ENCODE data around the gene SPG7.

Gene SPG7

GRCh38 chr16:89485701-89486246 lies 22.4 kb upstream of the SPG7 start:
- no peak for DNase-seq

GRCh38 chr16:89489040-89489897 lies 18.9 kb upstream of the SPG7 start:
- DNase-seq, result no peak

GRCh38 chr16:89489898-89490438 lies 18.2 kb upstream of the SPG7 start:
- no peak for DNase-seq

GRCh38 chr16:89490439-89491237 lies 17.6 kb upstream of the SPG7 start, which contains the start of gene ANKRD11:
TSS of gene ANKRD11 (minus strand) at chr16:89490561. CDS start at chr16:89317019, 173,542 bp downstream.
- DNase-seq, result peak; percentile 99

- no peak for DNase-seq
Measured at GRCh38 chr16:89491238-89491869, 16.8 kb upstream of the SPG7 start.

GRCh38 chr16:89491974-89492687 lies 16.1 kb upstream of the SPG7 start:
- DNase-seq, result no peak

- DNase-seq, result no peak
Measured at GRCh38 chr16:89493776-89494175, 14.4 kb upstream of the SPG7 start.

GRCh38 chr16:89495121-89495520 lies 13.1 kb upstream of the SPG7 start:
- DNase-seq, result no peak

- DNase-seq, result no peak
Measured at GRCh38 chr16:89498839-89499238, 9.4 kb upstream of the SPG7 start.

GRCh38 chr16:89499767-89500166 lies 8.4 kb upstream of the SPG7 start:
- DNase-seq, result no peak

GRCh38 chr16:89502081-89502843 lies 5.9 kb upstream of the SPG7 start:
- no peak for DNase-seq

- no peak for DNase-seq
Measured at GRCh38 chr16:89504091-89504490, 4.1 kb upstream of the SPG7 start.

- DNase-seq, result no peak
Measured at GRCh38 chr16:89505204-89506112, 2.7 kb upstream of the SPG7 start.

GRCh38 chr16:89506113-89506504 lies 2.1 kb upstream of the SPG7 start:
- no peak for DNase-seq

GRCh38 chr16:89506791-89507191 lies 1.4 kb upstream of the SPG7 start:
- DNase-seq, result no peak

GRCh38 chr16:89507214-89507833 lies 879 bp upstream of the SPG7 start:
- no peak for DNase-seq

GRCh38 chr16:89510526-89510925 lies 2.3 kb downstream of the SPG7 start:
- DNase-seq, result no peak

- no peak for DNase-seq
Measured at GRCh38 chr16:89511374-89511773, 3.2 kb downstream of the SPG7 start.

- no peak for DNase-seq
Measured at GRCh38 chr16:89512453-89512852, 4.2 kb downstream of the SPG7 start.

- DNase-seq, result no peak
Measured at GRCh38 chr16:89517128-89517527, 8.9 kb downstream of the SPG7 start.

Data from NCI-H524 treated with DMSO at 0.1 percent for 48 hours (cell line).